ENCODE data around the gene DOK3. TPM values are rescaled to one million over a fixed set of nuclear protein-coding genes. Genes with fewer than 3 reads are reported as not detected.
"Not testable (repeated sequence)": the region's sequence is repeated elsewhere in the genome, so short reads cannot be mapped to it uniquely, and the experiment has no call there.

Gene DOK3
- total and polyA plus RNA-seq, 4 donors, result 3.4 to 15.8 (median 8.9) TPM

- peaks cover 82% of the 10 kb centered on the region for H3K36me3 ChIP-seq (ENCODE audit: control insufficient read depth, insufficient read depth, low read length)
Measured at GRCh38 chr5:177487144-177487543, 22.5 kb downstream of the DOK3 start.

DNA sequence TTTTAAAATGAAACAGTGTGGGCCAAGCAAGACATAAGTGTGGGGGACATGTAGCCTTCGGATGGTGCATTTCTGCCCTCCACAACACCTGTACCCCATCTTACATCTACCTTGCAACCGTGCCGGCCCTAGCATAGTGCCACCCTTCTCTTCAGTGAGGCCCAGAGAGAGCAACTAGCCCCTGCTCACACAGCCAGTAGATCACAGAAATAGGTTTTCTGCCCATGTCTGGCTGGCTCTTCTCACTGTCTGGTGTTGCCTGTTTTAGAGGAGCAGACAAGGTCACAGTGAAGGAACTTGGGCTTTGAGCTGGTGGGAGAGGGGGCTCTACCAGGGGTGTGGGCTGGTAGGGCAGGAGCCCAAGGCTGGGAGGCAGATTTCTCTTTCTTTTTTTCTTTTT lies 23.4 kb downstream of the DOK3 start:
- no peak for DNase-seq (ENCODE audit: low read depth in 4 of 6, low spot score in 6 of 6)
- WGBS (ENCODE audit: insufficient coverage), result 92% methylated on average over 3 of the region's 3 CpGs
- H3K4me1 ChIP-seq (ENCODE audit: control insufficient read depth, insufficient read depth, low read length), result peaks cover 15% of the 10 kb centered on the region
- peaks cover 79% of the 10 kb centered on the region for H3K36me3 ChIP-seq (ENCODE audit: control insufficient read depth, insufficient read depth, low read length)
- H3K27me3 ChIP-seq (ENCODE audit: control insufficient read depth, insufficient read depth, low read length), result no peaks in the 10 kb centered on the region
- H3K27ac ChIP-seq (ENCODE audit: low read depth, low read length), result no peak overlapping the region
- no peaks in the 10 kb centered on the region for H3K9me3 ChIP-seq (ENCODE audit: control insufficient read depth, insufficient read depth, low read length)
- no peak overlapping the region for H3K4me3 ChIP-seq (ENCODE audit: low read depth, low read length)

More at GRCh38 chr5:177487144-177487543, 22.5 kb downstream of the DOK3 start:
- no peak overlapping the region for H3K27ac ChIP-seq (ENCODE audit: low read depth, low read length)
- peaks cover 17% of the 10 kb centered on the region for H3K4me1 ChIP-seq (ENCODE audit: control insufficient read depth, insufficient read depth, low read length)
- no peaks in the 10 kb centered on the region for H3K27me3 ChIP-seq (ENCODE audit: control insufficient read depth, insufficient read depth, low read length)
- 97% methylated on average over 6 of the region's 8 CpGs for WGBS (ENCODE audit: insufficient coverage)
- no peaks in the 10 kb centered on the region for H3K9me3 ChIP-seq (ENCODE audit: control insufficient read depth, insufficient read depth, low read length)
- no peak for DNase-seq (ENCODE audit: low read depth in 4 of 6, low spot score in 6 of 6)
- H3K4me3 ChIP-seq (ENCODE audit: low read depth, low read length), result no peak overlapping the region

DNA sequence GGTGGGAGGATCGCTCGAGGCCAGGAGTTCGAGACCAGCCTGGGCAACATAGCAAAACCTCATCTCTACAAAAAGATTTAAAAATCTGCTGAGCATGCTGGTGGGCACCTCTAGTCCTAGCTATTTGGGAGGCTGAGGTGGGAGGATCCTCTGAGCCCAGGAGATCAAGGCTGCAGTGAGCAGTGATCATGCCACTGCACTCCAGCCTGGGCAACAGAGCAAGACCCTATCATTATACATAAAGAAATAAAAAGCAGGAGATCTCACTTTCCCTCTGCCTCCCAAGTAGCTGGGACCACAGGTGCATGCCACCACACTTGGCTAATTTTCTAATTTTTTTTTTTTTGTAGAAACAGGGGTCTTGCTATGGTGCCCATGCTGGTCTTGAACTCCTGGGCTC lies 23.9 kb downstream of the DOK3 start:
- not testable (repeated sequence) for H3K27ac ChIP-seq (ENCODE audit: low read depth, low read length); H3K4me3 ChIP-seq (ENCODE audit: low read depth, low read length); H3K27me3 ChIP-seq (ENCODE audit: control insufficient read depth, insufficient read depth, low read length); DNase-seq (ENCODE audit: low read depth in 4 of 6, low spot score in 6 of 6); H3K9me3 ChIP-seq (ENCODE audit: control insufficient read depth, insufficient read depth, low read length)
- no CpG with 5 or more reads among the region's 3 CpGs for WGBS (ENCODE audit: insufficient coverage)
- Histone ChIP-seq H3K36me3 (ENCODE audit: control insufficient read depth, insufficient read depth, low read length) (peaks cover 74% of the 10 kb centered on the region), H3K4me1 (ENCODE audit: control insufficient read depth, insufficient read depth, low read length) (peaks cover 10% of the 10 kb centered on the region)

DNA sequence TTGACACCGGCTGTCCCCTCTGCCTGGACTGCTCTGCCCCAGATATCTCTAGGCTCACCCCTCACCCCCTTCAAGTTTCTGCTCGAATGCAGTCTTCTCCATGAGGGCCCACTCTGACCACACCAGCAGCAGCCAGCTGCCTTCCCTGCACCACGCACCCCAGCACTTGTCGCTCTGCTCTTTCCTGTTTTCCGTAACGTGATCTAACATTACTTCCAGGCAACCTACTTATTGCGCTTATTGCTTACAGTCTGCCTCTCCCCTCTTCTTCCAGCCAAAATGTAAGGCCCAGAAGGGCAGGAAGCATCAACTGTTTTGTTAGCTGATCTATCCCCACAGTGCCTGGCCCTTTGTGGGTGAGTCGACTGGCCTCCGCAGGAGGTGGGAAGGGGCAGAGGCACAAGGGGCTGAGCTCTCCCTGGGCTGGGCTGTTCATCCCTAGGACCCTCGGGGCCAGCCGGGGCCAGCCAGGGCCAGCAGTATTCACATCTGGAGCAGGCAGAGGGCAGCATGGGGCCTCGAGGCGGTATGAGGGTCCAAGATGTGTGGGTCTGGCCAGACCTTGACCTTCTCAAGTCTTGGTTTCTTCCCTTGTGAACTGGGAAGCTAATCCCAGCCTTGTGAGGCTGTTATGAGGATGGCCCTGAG lies 24.6 kb downstream of the DOK3 start:
- peak overlapping the region; percentile 15 for H3K27ac ChIP-seq (ENCODE audit: low read depth, low read length)
- DNase-seq (ENCODE audit: low read depth in 4 of 6, low spot score in 6 of 6), result no peak
- H3K9me3 ChIP-seq (ENCODE audit: control insufficient read depth, insufficient read depth, low read length), result no peaks in the 10 kb centered on the region
- H3K36me3 ChIP-seq (ENCODE audit: control insufficient read depth, insufficient read depth, low read length), result peaks cover 67% of the 10 kb centered on the region
- no peaks in the 10 kb centered on the region for H3K27me3 ChIP-seq (ENCODE audit: control insufficient read depth, insufficient read depth, low read length)
- H3K4me3 ChIP-seq (ENCODE audit: low read depth, low read length), result no peak overlapping the region
- H3K4me1 ChIP-seq (ENCODE audit: control insufficient read depth, insufficient read depth, low read length), result peaks cover 14% of the 10 kb centered on the region
- 73% methylated on average over 13 of the region's 13 CpGs for whole genome bisulfite sequencing (ENCODE audit: insufficient coverage)

DNA sequence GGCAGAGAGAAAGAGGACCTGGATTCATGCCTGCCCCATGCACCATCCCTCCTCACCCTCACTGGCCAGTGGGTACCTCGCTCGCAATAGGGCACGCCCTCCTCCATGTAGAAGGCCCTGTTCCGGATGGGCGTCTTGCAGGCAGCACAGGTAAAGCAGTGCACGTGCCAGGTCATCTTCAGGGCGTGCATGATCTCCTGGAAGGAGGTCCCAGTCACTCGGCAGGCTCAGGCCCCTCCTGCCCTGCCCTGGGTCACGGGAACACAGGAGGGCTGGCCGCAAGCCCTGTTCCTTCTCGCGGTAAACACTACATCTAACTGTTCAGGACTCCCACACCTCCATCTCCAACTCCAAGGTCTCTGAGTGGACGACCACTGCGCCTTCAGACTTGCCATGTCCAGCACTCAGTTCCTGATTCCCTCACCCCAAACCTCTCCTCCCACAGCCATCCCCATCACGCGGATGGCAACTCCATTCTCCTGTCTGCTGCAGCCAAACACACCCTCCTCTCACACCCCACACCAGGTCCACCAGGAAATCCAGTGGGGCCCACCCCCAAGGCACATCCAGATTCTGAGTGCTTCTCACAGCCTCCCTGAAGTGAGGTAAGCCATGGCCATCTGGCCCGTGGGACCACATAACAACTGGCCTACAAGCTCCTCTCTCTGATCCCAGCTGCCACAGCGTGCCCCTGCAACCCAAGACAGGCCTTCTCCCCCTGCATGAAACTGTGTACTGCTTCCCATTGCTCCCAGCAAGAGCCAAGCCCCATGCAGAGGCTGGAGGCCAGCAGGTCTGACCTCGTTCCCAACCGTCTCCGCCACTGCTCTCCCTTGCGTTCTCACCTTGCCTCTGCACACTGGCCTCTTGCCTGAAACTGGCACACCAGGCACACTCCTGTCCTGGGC lies 25.4 kb downstream of the DOK3 start:
- WGBS (ENCODE audit: insufficient coverage), result 84% methylated on average over 22 of the region's 22 CpGs
- no peaks in the 10 kb centered on the region for H3K9me3 ChIP-seq (ENCODE audit: control insufficient read depth, insufficient read depth, low read length)
- no peak overlapping the region for H3K27ac ChIP-seq (ENCODE audit: low read depth, low read length)
- H3K36me3 ChIP-seq (ENCODE audit: control insufficient read depth, insufficient read depth, low read length), result peaks cover 60% of the 10 kb centered on the region
- DNase-seq (ENCODE audit: low read depth in 4 of 6, low spot score in 6 of 6), result no peak
- H3K4me1 ChIP-seq (ENCODE audit: control insufficient read depth, insufficient read depth, low read length), result peaks cover 16% of the 10 kb centered on the region
- H3K27me3 ChIP-seq (ENCODE audit: control insufficient read depth, insufficient read depth, low read length), result no peaks in the 10 kb centered on the region
- no peak overlapping the region for H3K4me3 ChIP-seq (ENCODE audit: low read depth, low read length)

DNA sequence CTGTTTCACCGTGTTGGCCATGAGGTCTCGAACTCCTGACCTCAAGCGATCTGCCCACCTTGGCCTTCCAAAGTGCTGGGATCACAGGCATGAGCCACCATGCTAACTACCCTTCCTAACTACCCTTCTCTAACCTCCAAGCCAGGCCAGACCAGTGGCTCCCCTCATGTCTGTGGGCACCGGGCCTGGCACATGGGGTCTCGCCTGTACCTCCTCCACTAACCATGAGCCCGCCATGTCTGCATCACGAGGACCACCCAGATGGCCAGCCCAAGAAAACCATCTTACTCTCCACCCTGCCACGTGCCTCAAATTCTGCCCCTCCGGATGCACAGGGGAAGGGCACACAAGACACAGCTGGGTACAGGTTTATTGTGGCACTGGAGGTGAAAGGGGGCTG lies 26.6 kb downstream of the DOK3 start:
- peaks cover 52% of the 10 kb centered on the region for H3K36me3 ChIP-seq (ENCODE audit: control insufficient read depth, insufficient read depth, low read length)
- no peak for DNase-seq (ENCODE audit: low read depth in 4 of 6, low spot score in 6 of 6)
- WGBS (ENCODE audit: insufficient coverage), result 95% methylated on average over 5 of the region's 9 CpGs
- H3K9me3 ChIP-seq (ENCODE audit: control insufficient read depth, insufficient read depth, low read length), result no peaks in the 10 kb centered on the region
- no peak overlapping the region for H3K4me3 ChIP-seq (ENCODE audit: low read depth, low read length)
- H3K27ac ChIP-seq (ENCODE audit: low read depth, low read length), result no peak overlapping the region
- no peaks in the 10 kb centered on the region for H3K27me3 ChIP-seq (ENCODE audit: control insufficient read depth, insufficient read depth, low read length)
- peaks cover 21% of the 10 kb centered on the region for H3K4me1 ChIP-seq (ENCODE audit: control insufficient read depth, insufficient read depth, low read length)

GRCh38 chr5:177482359-177482795 lies 27.2 kb downstream of the DOK3 start:
- no peak overlapping the region for H3K4me3 ChIP-seq (ENCODE audit: low read depth, low read length)
- no peak overlapping the region for H3K27ac ChIP-seq (ENCODE audit: low read depth, low read length)
- peaks cover 46% of the 10 kb centered on the region for H3K36me3 ChIP-seq (ENCODE audit: control insufficient read depth, insufficient read depth, low read length)
- H3K4me1 ChIP-seq (ENCODE audit: control insufficient read depth, insufficient read depth, low read length), result peaks cover 24% of the 10 kb centered on the region
- WGBS (ENCODE audit: insufficient coverage), result 85% methylated on average over 10 of the region's 10 CpGs
- H3K9me3 ChIP-seq (ENCODE audit: control insufficient read depth, insufficient read depth, low read length), result no peaks in the 10 kb centered on the region
- no peaks in the 10 kb centered on the region for H3K27me3 ChIP-seq (ENCODE audit: control insufficient read depth, insufficient read depth, low read length)
- no peak for DNase-seq (ENCODE audit: low read depth in 4 of 6, low spot score in 6 of 6)

- peak in 2 of 6 donors; percentile 42 to 53 for DNase-seq (ENCODE audit: low read depth in 4 of 6, low spot score in 6 of 6)
- no peaks in the 10 kb centered on the region for H3K9me3 ChIP-seq (ENCODE audit: control insufficient read depth, insufficient read depth, low read length)
- H3K4me3 ChIP-seq (ENCODE audit: low read depth, low read length), result no peak overlapping the region
- no peak overlapping the region for H3K27ac ChIP-seq (ENCODE audit: low read depth, low read length)
- no peaks in the 10 kb centered on the region for H3K27me3 ChIP-seq (ENCODE audit: control insufficient read depth, insufficient read depth, low read length)
- H3K36me3 ChIP-seq (ENCODE audit: control insufficient read depth, insufficient read depth, low read length), result peaks cover 33% of the 10 kb centered on the region
- H3K4me1 ChIP-seq (ENCODE audit: control insufficient read depth, insufficient read depth, low read length), result peaks cover 24% of the 10 kb centered on the region
- WGBS (ENCODE audit: insufficient coverage), result 20% methylated on average over 14 of the region's 14 CpGs
Measured at GRCh38 chr5:177479774-177480173, 29.9 kb downstream of the DOK3 start.

DNA sequence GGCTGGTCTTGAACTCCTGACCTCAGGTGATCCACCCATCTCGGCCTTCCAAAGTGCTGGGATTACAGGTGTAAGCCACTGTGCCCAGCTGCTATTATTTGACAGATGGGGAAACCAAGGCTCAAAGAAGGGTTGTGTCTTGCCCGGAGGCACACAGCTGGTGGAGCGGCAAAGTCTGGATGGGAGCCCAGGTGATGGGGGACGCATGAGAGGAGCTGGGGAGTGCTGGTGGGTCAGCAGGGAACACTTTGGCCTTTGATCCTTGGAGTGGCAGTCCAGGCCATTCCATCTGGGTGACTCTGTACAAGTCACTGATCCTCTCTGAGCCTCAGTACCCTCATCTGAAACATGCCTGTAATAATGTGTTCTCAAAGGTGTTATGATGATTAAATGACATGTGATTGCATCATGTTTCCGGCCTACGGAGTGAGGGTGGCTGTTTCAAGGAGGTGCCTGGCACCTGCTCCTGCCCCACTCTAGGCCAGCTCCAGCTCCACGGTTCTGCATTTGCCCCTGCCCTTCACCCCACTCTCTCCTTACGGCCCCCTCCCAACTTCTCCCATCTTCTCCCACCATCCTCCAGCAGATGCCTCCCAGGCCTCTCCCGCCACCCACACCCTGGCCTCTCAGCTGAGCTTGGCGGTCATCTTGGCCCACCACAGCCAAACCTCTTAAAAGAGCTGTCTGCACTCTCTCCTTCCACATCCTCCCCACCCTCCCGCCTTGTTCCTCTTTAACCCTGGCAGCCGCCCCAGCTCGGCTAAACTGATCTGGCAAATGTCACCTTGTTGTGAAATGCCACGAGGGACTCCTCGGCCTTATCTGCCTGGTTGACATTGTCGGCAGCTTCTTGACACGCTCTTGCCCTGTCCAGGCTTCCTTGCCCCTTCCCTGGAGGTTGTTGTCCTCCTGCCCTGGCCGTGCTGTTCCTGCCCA lies 30.6 kb downstream of the DOK3 start:
- H3K36me3 ChIP-seq (ENCODE audit: control insufficient read depth, insufficient read depth, low read length), result peaks cover 25% of the 10 kb centered on the region
- WGBS (ENCODE audit: insufficient coverage), result 55% methylated on average over 16 of the region's 18 CpGs
- no peaks in the 10 kb centered on the region for H3K27me3 ChIP-seq (ENCODE audit: control insufficient read depth, insufficient read depth, low read length)
- H3K4me1 ChIP-seq (ENCODE audit: control insufficient read depth, insufficient read depth, low read length), result peaks cover 29% of the 10 kb centered on the region
- H3K4me3 ChIP-seq (ENCODE audit: low read depth, low read length), result no peak overlapping the region
- H3K27ac ChIP-seq (ENCODE audit: low read depth, low read length), result peak overlapping the region; percentile 71
- H3K9me3 ChIP-seq (ENCODE audit: control insufficient read depth, insufficient read depth, low read length), result no peaks in the 10 kb centered on the region
- no peak for DNase-seq (ENCODE audit: low read depth in 4 of 6, low spot score in 6 of 6)

All from spinal cord (tissue), 10 donors.